ENCODE results near the gene GAGE13. TPM values are rescaled to one million over a fixed set of nuclear protein-coding genes. Genes with fewer than 3 reads are reported as not detected.
"Not testable (repeated sequence)": the region's sequence is repeated elsewhere in the genome, so short reads cannot be mapped to it uniquely, and the experiment has no call there.

GAGE13 gene
- total and polyA plus RNA-seq, 2 of the 8 experiments (the other 6 are each of a cell fraction or from before 2014, with no cell fraction given) = not detected

GRCh38 chrX:49331841-49332240 lies 459 bp downstream of the GAGE13 start:
- H3K79me1 ChIP-seq (ENCODE audit: low read depth, low read length); H3K4me3 ChIP-seq (ENCODE audit: extremely low read depth in 1 of 4, insufficient read depth in 2 of 4, low read depth in 3 of 4, low read length in 4 of 4); H3K23me2 ChIP-seq (ENCODE audit: low read depth, low read length); H3K27ac ChIP-seq (ENCODE audit: low read depth, low read length); H2BK5ac ChIP-seq (ENCODE audit: low read depth, low read length); H4K91ac ChIP-seq (replicated peaks; ENCODE audit: insufficient read length, low read length); H3K79me2 ChIP-seq (ENCODE audit: control insufficient read depth in 1 of 2, insufficient read depth in 2 of 2, low read length in 2 of 2); H2BK15ac ChIP-seq (ENCODE audit: low read length); H4K5ac ChIP-seq (ENCODE audit: insufficient read length, low read depth, low read length); DNase-seq (ENCODE audit: low read depth in 1 of 2, low spot score in 2 of 2); CTCF ChIA-PET (ENCODE audit: partially characterized antibody); H2BK12ac ChIP-seq (ENCODE audit: low read depth, low read length); H4K20me1 ChIP-seq (replicated peaks in 1 of 2; ENCODE audit: control insufficient read depth in 1 of 2, insufficient read depth in 2 of 2, low read length in 2 of 2); H3K36me3 ChIP-seq (ENCODE audit: control insufficient read depth in 2 of 4, insufficient read depth in 4 of 4, low read length in 3 of 4); H2BK120ac ChIP-seq (replicated peaks; ENCODE audit: low read depth, low read length); H3K9me3 ChIP-seq (ENCODE audit: insufficient read depth in 2 of 2, low read depth in 1 of 2, low read length in 1 of 2); FAIRE-seq; H2BK20ac ChIP-seq (ENCODE audit: low read length); H2AFZ ChIP-seq (ENCODE audit: low read length); H3K4me2 ChIP-seq (ENCODE audit: insufficient read depth in 1 of 2, low read depth in 2 of 2, low read length in 2 of 2); H3K23ac ChIP-seq (ENCODE audit: insufficient read length); H4K8ac ChIP-seq (ENCODE audit: extremely low read depth, insufficient read depth, low read length); H3K14ac ChIP-seq (ENCODE audit: insufficient read length); H2AK5ac ChIP-seq (ENCODE audit: low read depth, low read length); H3K18ac ChIP-seq (ENCODE audit: extremely low read depth, low read length); H3K4me1 ChIP-seq (replicated peaks in 1 of 4; ENCODE audit: control insufficient read depth in 3 of 4, insufficient read depth in 4 of 4, low read length in 3 of 4); H3K27me3 ChIP-seq (replicated peaks in 1 of 4; ENCODE audit: control insufficient read depth in 3 of 4, extremely low read depth in 1 of 4, insufficient read depth in 3 of 4, low read length in 3 of 4); POLR2A ChIA-PET (ENCODE audit: partially characterized antibody); H3K4ac ChIP-seq (replicated peaks; ENCODE audit: insufficient read length, low read depth, low read length); H3K56ac ChIP-seq (replicated peaks; ENCODE audit: insufficient read length, low read depth, low read length); H3K9ac ChIP-seq (replicated peaks in 1 of 4; ENCODE audit: extremely low read depth in 1 of 4, low read depth in 3 of 4, low read length in 3 of 4): not testable (repeated sequence)
- WGBS, 2 experiments (ENCODE audit: extremely low coverage in 1 of 2, insufficient coverage in 1 of 2, insufficient read length in 1 of 2, insufficient replicate concordance in 2 of 2, low coverage in 1 of 2, low lambda C conversion rate in 2 of 2, missing lambda C conversion rate in 1 of 2) = 92% methylated on average over 14 of the region's 26 CpGs; no CpG with 5 or more reads in 1 of the 2 experiments

GRCh38 chrX:49341449-49341848 lies 10.1 kb downstream of the GAGE13 start:
- H2AK5ac ChIP-seq (ENCODE audit: low read depth, low read length); H2AFZ ChIP-seq (ENCODE audit: low read length); CTCF ChIA-PET (ENCODE audit: partially characterized antibody); H2BK15ac ChIP-seq (ENCODE audit: low read length); H3K4me1 ChIP-seq (replicated peaks in 1 of 4; ENCODE audit: control insufficient read depth in 3 of 4, insufficient read depth in 4 of 4, low read length in 3 of 4); H3K79me2 ChIP-seq (ENCODE audit: control insufficient read depth in 1 of 2, insufficient read depth in 2 of 2, low read length in 2 of 2); H3K27me3 ChIP-seq (replicated peaks in 1 of 4; ENCODE audit: control insufficient read depth in 3 of 4, extremely low read depth in 1 of 4, insufficient read depth in 3 of 4, low read length in 3 of 4); H3K4me2 ChIP-seq (ENCODE audit: insufficient read depth in 1 of 2, low read depth in 2 of 2, low read length in 2 of 2); H3K23ac ChIP-seq (ENCODE audit: insufficient read length); POLR2A ChIA-PET (ENCODE audit: partially characterized antibody); H3K36me3 ChIP-seq (ENCODE audit: control insufficient read depth in 2 of 4, insufficient read depth in 4 of 4, low read length in 3 of 4); H3K79me1 ChIP-seq (ENCODE audit: low read depth, low read length); H3K4me3 ChIP-seq (ENCODE audit: extremely low read depth in 1 of 4, insufficient read depth in 2 of 4, low read depth in 3 of 4, low read length in 4 of 4); H4K91ac ChIP-seq (replicated peaks; ENCODE audit: insufficient read length, low read length); H2BK12ac ChIP-seq (ENCODE audit: low read depth, low read length); H3K27ac ChIP-seq (ENCODE audit: low read depth, low read length); H3K23me2 ChIP-seq (ENCODE audit: low read depth, low read length); H2BK20ac ChIP-seq (ENCODE audit: low read length); H3K18ac ChIP-seq (ENCODE audit: extremely low read depth, low read length); H3K56ac ChIP-seq (replicated peaks; ENCODE audit: insufficient read length, low read depth, low read length); FAIRE-seq; H2BK120ac ChIP-seq (replicated peaks; ENCODE audit: low read depth, low read length); H4K5ac ChIP-seq (ENCODE audit: insufficient read length, low read depth, low read length); DNase-seq (ENCODE audit: low read depth in 1 of 2, low spot score in 2 of 2); H3K9me3 ChIP-seq (ENCODE audit: insufficient read depth in 2 of 2, low read depth in 1 of 2, low read length in 1 of 2); H3K14ac ChIP-seq (ENCODE audit: insufficient read length); H4K8ac ChIP-seq (ENCODE audit: extremely low read depth, insufficient read depth, low read length); H3K9ac ChIP-seq (replicated peaks in 1 of 4; ENCODE audit: extremely low read depth in 1 of 4, low read depth in 3 of 4, low read length in 3 of 4); H2BK5ac ChIP-seq (ENCODE audit: low read depth, low read length); H3K4ac ChIP-seq (replicated peaks; ENCODE audit: insufficient read length, low read depth, low read length); H4K20me1 ChIP-seq (replicated peaks in 1 of 2; ENCODE audit: control insufficient read depth in 1 of 2, insufficient read depth in 2 of 2, low read length in 2 of 2): not testable (repeated sequence)
- no CpG with 5 or more reads among the region's 24 CpGs for WGBS, 2 experiments (ENCODE audit: extremely low coverage in 1 of 2, insufficient coverage in 1 of 2, insufficient read length in 1 of 2, insufficient replicate concordance in 2 of 2, low coverage in 1 of 2, low lambda C conversion rate in 2 of 2, missing lambda C conversion rate in 1 of 2)
